HG02678 (cell line): Measurements from ENCODE around the gene ADAMTS20.

Source experiments
- ATAC-seq: cut with Tn5 transposase; IDR thresholded peaks from one replicate; pipeline ENCODE4 v1.9.1; 2021; ENCODE audit warnings: mild to moderate bottlenecking, moderate library complexity; ENCODE audit not compliant: unreplicated experiment

The ADAMTS20 gene

GRCh38 chr12:43318021-43318420 is 234.0 kb downstream of the ADAMTS20 start:
- no peak for ATAC-seq

- no peak for ATAC-seq
These were observed 234.8 kb downstream of the ADAMTS20 start for GRCh38 chr12:43317156-43317555.

- no peak for ATAC-seq
These were observed 235.5 kb downstream of the ADAMTS20 start for GRCh38 chr12:43316520-43316919.

GRCh38 chr12:43315961-43316360 is 236.0 kb downstream of the ADAMTS20 start:
- no peak for ATAC-seq

GRCh38 chr12:43312991-43313505 is 239.0 kb downstream of the ADAMTS20 start:
- ATAC-seq, result no peak

GRCh38 chr12:43310596-43310995 is 241.4 kb downstream of the ADAMTS20 start:
- ATAC-seq, result no peak

GRCh38 chr12:43309959-43310358 is 242.0 kb downstream of the ADAMTS20 start:
- ATAC-seq, result no peak

GRCh38 chr12:43308776-43309175 is 243.2 kb downstream of the ADAMTS20 start:
- no peak for ATAC-seq

- no peak for ATAC-seq
These were observed 244.9 kb downstream of the ADAMTS20 start for GRCh38 chr12:43307126-43307525.

- no peak for ATAC-seq
These were observed 245.9 kb downstream of the ADAMTS20 start for GRCh38 chr12:43306066-43306465.

- ATAC-seq, result no peak
These were observed 246.9 kb downstream of the ADAMTS20 start for GRCh38 chr12:43305065-43305464.
